Sigmoid colon (tissue), 7 donors: ENCODE data around the gene DDX27. TPM values are rescaled to one million over a fixed set of nuclear protein-coding genes. Genes with fewer than 3 reads are reported as not detected.
A peak's percentile ranks its signal among the peaks of the same experiment; 100 is the strongest.

Experiments used
- DNase-seq: peaks from one replicate; pipeline ENCODE4 v3.0.0-alpha.2; 2019
- H3K27ac ChIP-seq, 4 donors: fragments of 200-600 bp; sonication (generic); one replicate each; pipeline ENCODE4 v1.5.1; 2016 to 2019; ENCODE audit warnings: mild to moderate bottlenecking in 1 of 4
- H3K27me3 ChIP-seq, 3 donors: fragments of 200-600 bp; sonication (generic); one replicate each; pipeline ENCODE4 v1.5.1; 2019; ENCODE audit warnings: mild to moderate bottlenecking in 1 of 3
- H3K36me3 ChIP-seq, 4 donors: fragments of 200-600 bp; sonication (generic); one replicate each; pipeline ENCODE4 v1.5.1; 2016 to 2019
- H3K4me1 ChIP-seq, 4 donors: fragments of 200-600 bp; sonication (generic); one replicate each; pipeline ENCODE4 v1.5.1; 2017 to 2019
- H3K4me3 ChIP-seq, 4 donors: fragments of 200-600 bp; sonication (generic); one replicate each; pipeline ENCODE4 v1.5.1; 2017 to 2019; ENCODE audit warnings: mild to moderate bottlenecking in 2 of 4, moderate library complexity in 1 of 4
- H3K9me3 ChIP-seq, 4 donors: fragments of 200-600 bp in 3 of 4; sonication (generic) in 3 of 4; one replicate each; pipeline versions ENCODE4 v1.5.1 to v1.6.1; 2013 to 2019
- EP300 ChIP-seq, 4 donors: sonication (generic); formaldehyde crosslinking; IDR thresholded peaks; one replicate each; pipeline ENCODE4 v1.6.1; 2017; ENCODE audit warnings: antibody characterized with exemption in 4 of 4
- POLR2A ChIP-seq, 2 donors: fragments of 450-650 bp; IDR thresholded peaks; one replicate each; pipeline ENCODE4 v1.6.1; 2016; ENCODE audit warnings: antibody characterized with exemption in 2 of 2, mild to moderate bottlenecking in 2 of 2, moderate library complexity in 2 of 2
- POLR2AphosphoS5 ChIP-seq, 4 donors: sonication (generic); formaldehyde crosslinking; IDR thresholded peaks; one replicate each; pipeline ENCODE4 v1.6.1; 2017; ENCODE audit warnings: antibody characterized with exemption in 4 of 4
- WGBS, 2 donors: extraction: QIAGEN DNeasy Blood & Tissue Kit; methylation state at CpG; one replicate each; pipeline ENCODE4 v1.1.7; 2013; 5-methylcytosine and 5-hydroxymethylcytosine counted together
- intact Hi-C: fragments of 100-400 bp; cut with DNase I; formaldehyde crosslinking; loops from one replicate; pipeline ENCODE4 v1.15.1; 2023
- polyA plus RNA-seq, 3 donors: library from polyadenylated mRNA; stranded (reverse); fragments of 200-250 nt; gene quantifications; one replicate each; pipeline ENCODE4 v1.2.3, GENCODE V29; 2013
- total RNA-seq, 4 donors: library from RNA; depleted of rRNA; stranded (reverse); fragments of >200 nt; gene quantifications; one replicate each; pipeline ENCODE4 v1.1.0, GENCODE V29; 2016
- TF ChIP-seq, protein P1 (sequence below), 4 experiments: fragments of 450-650 bp in 3 of 4; fragments of 200-600 bp in 1 of 4; IDR thresholded peaks; one replicate each; pipeline ENCODE4 v1.5.1; 2016 to 2019; ENCODE audit warnings: antibody characterized with exemption in 4 of 4, mild to moderate bottlenecking in 3 of 4, moderate library complexity in 2 of 4
- donor health status: healthy with polysubstance abuse.
- donor health status: Bipolar disorder and iron deficiency.
- donor health status: healthy.

DDX27 gene
- total and polyA plus RNA-seq, 7 donors = 16.8 to 40.4 (median 27.5) TPM

DNA sequence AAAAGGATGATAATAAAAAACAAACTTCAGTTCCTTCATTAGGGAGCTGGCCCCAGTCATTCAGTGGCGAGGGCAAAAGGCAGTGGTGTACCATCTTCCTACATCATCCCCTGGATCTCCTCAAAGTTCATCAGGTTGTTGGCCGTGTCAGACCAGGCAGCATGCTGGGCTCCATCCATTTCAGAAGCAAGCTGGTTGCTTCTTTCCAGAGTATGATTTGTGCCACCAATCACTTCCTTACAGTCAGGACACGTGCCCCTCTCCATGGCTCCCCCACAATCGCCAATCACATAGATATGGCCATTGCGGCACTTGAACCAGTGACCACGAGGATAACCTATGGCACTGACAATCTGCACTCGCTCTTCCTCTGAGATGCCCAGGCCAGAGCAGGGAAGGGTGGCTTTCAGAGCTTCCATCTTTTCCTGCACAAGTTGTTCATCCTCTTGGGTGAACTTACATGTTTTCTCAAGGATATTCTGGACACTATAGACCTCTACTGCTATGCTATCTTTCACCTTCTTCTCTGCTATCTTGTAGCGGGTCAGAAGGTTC is 28.0 kb downstream of the DDX27 start:
- H3K36me3 ChIP-seq = peaks cover 54 to 100% (median 74%) of the 10 kb centered on the region in 4 donors
- H3K4me3 ChIP-seq = no peak overlapping the region
- peak overlapping the region in 1 of 4 donors; percentile 69 for H3K27ac ChIP-seq
- DNase-seq = no peak
- TF ChIP-seq POLR2AphosphoS5 (IDR thresholded peaks at IDR 0.05) (no peak), EP300 (IDR thresholded peaks at IDR 0.05) (no peak), POLR2A (IDR thresholded peaks at IDR 0.05) (no peak)
- TF ChIP-seq, protein P1, sequence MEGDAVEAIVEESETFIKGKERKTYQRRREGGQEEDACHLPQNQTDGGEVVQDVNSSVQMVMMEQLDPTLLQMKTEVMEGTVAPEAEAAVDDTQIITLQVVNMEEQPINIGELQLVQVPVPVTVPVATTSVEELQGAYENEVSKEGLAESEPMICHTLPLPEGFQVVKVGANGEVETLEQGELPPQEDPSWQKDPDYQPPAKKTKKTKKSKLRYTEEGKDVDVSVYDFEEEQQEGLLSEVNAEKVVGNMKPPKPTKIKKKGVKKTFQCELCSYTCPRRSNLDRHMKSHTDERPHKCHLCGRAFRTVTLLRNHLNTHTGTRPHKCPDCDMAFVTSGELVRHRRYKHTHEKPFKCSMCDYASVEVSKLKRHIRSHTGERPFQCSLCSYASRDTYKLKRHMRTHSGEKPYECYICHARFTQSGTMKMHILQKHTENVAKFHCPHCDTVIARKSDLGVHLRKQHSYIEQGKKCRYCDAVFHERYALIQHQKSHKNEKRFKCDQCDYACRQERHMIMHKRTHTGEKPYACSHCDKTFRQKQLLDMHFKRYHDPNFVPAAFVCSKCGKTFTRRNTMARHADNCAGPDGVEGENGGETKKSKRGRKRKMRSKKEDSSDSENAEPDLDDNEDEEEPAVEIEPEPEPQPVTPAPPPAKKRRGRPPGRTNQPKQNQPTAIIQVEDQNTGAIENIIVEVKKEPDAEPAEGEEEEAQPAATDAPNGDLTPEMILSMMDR (IDR thresholded peaks at IDR 0.05) = no peak
- peaks cover 0 to 15% (median 10%) of the 10 kb centered on the region in 4 donors for H3K4me1 ChIP-seq
- intact Hi-C loops = loop anchor here (5.0 kb wide), 1 partner anchor 285 kb away; no protein-coding TSS in a partner anchor
- no peaks in the 10 kb centered on the region for H3K27me3 ChIP-seq
- 90 to 91% methylated on average over 8 of the region's 8 CpGs for WGBS, 2 donors
- H3K9me3 ChIP-seq = no peaks in the 10 kb centered on the region

DNA sequence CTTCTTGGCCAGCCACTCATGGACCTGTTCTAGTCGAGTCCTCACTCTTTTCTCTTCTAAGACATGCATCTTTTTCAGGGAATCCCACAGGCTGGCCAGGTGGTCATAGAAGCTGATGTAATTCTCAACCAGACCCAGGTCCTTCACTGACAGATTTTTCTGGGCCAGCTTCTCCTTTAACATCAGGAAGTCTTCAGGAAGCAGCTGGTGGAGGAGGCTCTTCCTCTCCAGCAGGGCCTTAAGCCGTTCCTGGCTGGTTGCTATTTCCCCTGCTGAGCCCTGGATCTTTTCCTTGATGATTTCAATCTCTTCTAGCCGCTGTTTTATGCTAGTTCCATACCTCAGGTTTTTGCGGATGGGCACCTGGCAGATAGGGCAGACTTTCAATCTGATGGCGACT is 28.6 kb downstream of the DDX27 start:
- intact Hi-C loops = loop anchor here (5.0 kb wide), 1 partner anchor 285 kb away; no protein-coding TSS in a partner anchor
- no peak overlapping the region for H3K4me3 ChIP-seq
- no peaks in the 10 kb centered on the region for H3K27me3 ChIP-seq
- H3K9me3 ChIP-seq = no peaks in the 10 kb centered on the region
- DNase-seq = no peak
- H3K4me1 ChIP-seq = peaks cover 0 to 15% (median 10%) of the 10 kb centered on the region in 4 donors
- no peak overlapping the region for H3K27ac ChIP-seq
- TF ChIP-seq EP300 (IDR thresholded peaks at IDR 0.05) (no peak), POLR2A (IDR thresholded peaks at IDR 0.05) (no peak), POLR2AphosphoS5 (IDR thresholded peaks at IDR 0.05) (no peak)
- TF ChIP-seq, protein P1 (IDR thresholded peaks at IDR 0.05) = no peak
- WGBS, 2 donors = 56 to 79% methylated on average over 5 of the region's 5 CpGs
- peaks cover 54 to 100% (median 74%) of the 10 kb centered on the region in 4 donors for H3K36me3 ChIP-seq

DNA sequence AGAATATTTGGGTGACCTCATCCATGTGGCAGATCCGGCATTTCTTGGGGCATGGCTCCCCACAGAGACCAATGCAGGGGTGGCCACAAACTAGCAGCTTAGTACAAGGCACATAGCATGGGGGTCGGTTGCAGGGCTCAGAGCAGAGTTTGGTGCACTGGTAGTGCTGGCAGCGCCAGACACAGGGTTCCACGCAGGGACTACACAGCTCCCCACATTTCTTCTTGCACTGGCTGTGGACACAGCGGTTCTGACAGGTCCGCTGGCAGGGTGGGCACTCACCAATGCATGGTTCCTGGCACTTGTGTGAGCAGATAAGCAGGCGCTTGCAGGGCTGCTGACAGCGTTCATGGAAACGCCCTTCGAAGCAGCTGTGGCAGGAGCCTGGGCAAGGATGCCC is 29.1 kb downstream of the DDX27 start:
- Histone ChIP-seq H3K36me3 (peaks cover 54 to 100% (median 74%) of the 10 kb centered on the region in 4 donors), H3K4me3 (no peak overlapping the region), H3K27me3 (no peaks in the 10 kb centered on the region), H3K27ac (no peak overlapping the region), H3K9me3 (no peaks in the 10 kb centered on the region), H3K4me1 (peaks cover 0 to 15% (median 10%) of the 10 kb centered on the region in 4 donors)
- intact Hi-C loops = loop anchor here (5.0 kb wide), 1 partner anchor 284 kb away; no protein-coding TSS in a partner anchor
- WGBS, 2 donors = 91 to 93% methylated on average over 10 of the region's 10 CpGs
- no peak for DNase-seq
- TF ChIP-seq POLR2A (IDR thresholded peaks at IDR 0.05) (no peak), EP300 (IDR thresholded peaks at IDR 0.05) (no peak)
- TF ChIP-seq, protein P1 (IDR thresholded peaks at IDR 0.05) = no peak

DNA sequence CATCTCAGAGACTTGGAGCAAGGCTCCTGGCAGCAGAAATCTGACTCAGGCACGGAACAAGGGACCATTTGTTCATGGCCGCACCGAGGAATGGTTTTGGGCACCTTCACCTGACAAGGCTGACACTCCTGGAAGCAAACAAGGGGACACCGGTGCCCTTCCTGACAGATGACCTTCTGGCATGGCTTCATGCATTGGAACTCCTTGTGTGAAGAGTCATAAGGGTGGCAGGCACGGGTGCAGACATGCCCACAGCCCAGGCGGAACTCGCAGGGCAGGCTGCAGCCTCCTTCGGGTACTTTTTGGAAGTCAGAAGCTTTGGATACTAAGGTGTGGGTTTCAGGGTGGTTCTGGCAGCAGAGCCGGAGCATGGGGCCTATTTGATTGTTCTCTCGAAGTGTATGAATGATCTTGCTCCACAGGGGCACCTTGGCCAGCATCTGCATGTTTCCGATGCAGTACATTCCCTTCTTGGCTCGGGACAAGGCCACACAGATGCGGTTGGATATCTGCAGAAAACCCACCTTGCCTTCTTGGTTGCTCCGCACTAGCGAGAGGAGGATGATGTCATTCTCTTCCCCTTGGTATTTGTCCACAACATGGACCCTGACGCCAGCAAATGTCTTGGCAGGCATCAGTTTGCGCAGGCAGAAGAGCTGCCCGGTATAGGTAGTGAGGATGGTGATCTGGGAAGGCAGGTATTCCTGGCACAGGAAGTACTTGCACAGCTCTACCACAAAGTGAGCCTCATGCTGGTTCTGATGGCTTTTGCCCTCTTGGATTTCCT is 29.9 kb downstream of the DDX27 start:
- no peaks in the 10 kb centered on the region for H3K27me3 ChIP-seq
- intact Hi-C loops = loop anchor here (5.0 kb wide), 1 partner anchor 283 kb away; no protein-coding TSS in a partner anchor
- 91 to 93% methylated on average over 18 of the region's 18 CpGs for WGBS, 2 donors
- H3K36me3 ChIP-seq = peaks cover 48 to 100% (median 73%) of the 10 kb centered on the region in 4 donors
- H3K9me3 ChIP-seq = no peaks in the 10 kb centered on the region
- H3K4me1 ChIP-seq = peaks cover 0 to 15% (median 10%) of the 10 kb centered on the region in 4 donors
- H3K4me3 ChIP-seq = no peak overlapping the region
- H3K27ac ChIP-seq = no peak overlapping the region
- DNase-seq = no peak
- TF ChIP-seq POLR2AphosphoS5 (IDR thresholded peaks at IDR 0.05) (no peak), EP300 (IDR thresholded peaks at IDR 0.05) (no peak), POLR2A (IDR thresholded peaks at IDR 0.05) (no peak)
- TF ChIP-seq, protein P1 (IDR thresholded peaks at IDR 0.05) = no peak
